Stomach (tissue), 9 donors: Measurements from ENCODE around the gene RASA3. TPM values are rescaled to one million over a fixed set of nuclear protein-coding genes. Genes with fewer than 3 reads are reported as not detected.

Experiments used
- DNase-seq, 2 donors: peaks; one replicate each; pipeline versions ENCODE4 v3.0.0 to v3.0.0-alpha.2; 2013 to 2019
- H3K27ac ChIP-seq, 5 donors: fragments of 200-600 bp in 4 of 5; sonication (generic) in 4 of 5; one replicate each; pipeline ENCODE4 v1.5.1; 2013 to 2019; ENCODE audit warnings: mild to moderate bottlenecking in 1 of 5, moderate library complexity in 1 of 5
- H3K27me3 ChIP-seq, 3 donors: fragments of 200-600 bp; sonication (generic); one replicate each; pipeline ENCODE4 v1.5.1; 2017 to 2019; ENCODE audit warnings: mixed run types in 1 of 3
- H3K36me3 ChIP-seq, 4 donors: fragments of 200-600 bp; sonication (generic); 1 replicate in 3 of 4; 2 replicates in 1 of 4; pipeline ENCODE4 v1.5.1; 2016 to 2019
- H3K4me1 ChIP-seq, 4 donors: fragments of 200-600 bp; sonication (generic); one replicate each; pipeline ENCODE4 v1.5.1; 2016 to 2019
- H3K4me3 ChIP-seq, 4 donors: fragments of 200-600 bp; sonication (generic) in 3 of 4; one replicate each; pipeline ENCODE4 v1.5.1; 2016 to 2019; ENCODE audit warnings: mild to moderate bottlenecking in 1 of 4
- H3K9me3 ChIP-seq, 4 donors: fragments of 200-600 bp; sonication (generic); one replicate each; pipeline ENCODE4 v1.5.1; 2016 to 2019
- CTCF ChIP-seq, 7 experiments: fragments of 450-650 bp in 4 of 7; fragments of 200-600 bp in 3 of 7; sonication (generic) in 3 of 7; IDR thresholded peaks; one replicate each; pipeline ENCODE4 v1.5.1; 2016 to 2019; ENCODE audit warnings: antibody characterized with exemption in 7 of 7, control low read depth in 2 of 7, mild to moderate bottlenecking in 1 of 7
- EP300 ChIP-seq: sonication (generic); formaldehyde crosslinking; IDR thresholded peaks from one replicate; pipeline ENCODE4 v1.6.1; 2017; ENCODE audit warnings: antibody characterized with exemption
- POLR2A ChIP-seq, 4 donors: fragments of 450-650 bp; IDR thresholded peaks; one replicate each; pipeline ENCODE4 v1.6.1; 2016; ENCODE audit warnings: antibody characterized with exemption in 4 of 4, control low read depth in 2 of 4, mild to moderate bottlenecking in 1 of 4, moderate library complexity in 1 of 4
- POLR2AphosphoS5 ChIP-seq, 3 donors: sonication (generic); formaldehyde crosslinking; IDR thresholded peaks; one replicate each; pipeline ENCODE4 v1.6.1; 2016; ENCODE audit warnings: antibody characterized with exemption in 3 of 3
- WGBS, 5 donors: extraction: QIAGEN DNeasy Blood & Tissue Kit in 3 of 5; methylation state at CpG; one replicate each; pipeline versions ENCODE4 v1.1.5 to v1.1.7; 2013 to 2018; 5-methylcytosine and 5-hydroxymethylcytosine counted together
- intact Hi-C: fragments of 100-400 bp; cut with DNase I; formaldehyde crosslinking; loops from one replicate; pipeline ENCODE4 v1.15.1; 2023; ENCODE audit warnings: low total_unique reads
- polyA plus RNA-seq, 3 donors: library from polyadenylated mRNA; stranded (reverse); fragments of 200-250 nt; gene quantifications; one replicate each; pipeline ENCODE4 v1.2.3, GENCODE V29; 2013
- total RNA-seq, 5 donors: library from RNA; depleted of rRNA; stranded (reverse); fragments of >200 nt; gene quantifications; one replicate each; pipeline versions ENCODE4 v1.1.0 to v1.2.3, GENCODE V29; 2014 to 2016
- donor health status: healthy with polysubstance abuse.
- donor health status: Bipolar disorder and iron deficiency.
- donor health status: healthy.

Gene RASA3
- total and polyA plus RNA-seq, 8 donors, result 3.7 to 22.3 (median 7.9) TPM

GRCh38 chr13:113950451-113951245, 181.8 kb downstream of the RASA3 start:
- peak overlapping the region in 1 of 5 donors; percentile 41 for H3K27ac ChIP-seq
- no peak for DNase-seq
- H3K27me3 ChIP-seq, result no peaks in the 10 kb centered on the region
- WGBS, 5 donors, result 44 to 67% (median 53%) methylated on average over 15 to 24 of the region's 24 CpGs
- peaks cover 10 to 28% (median 26%) of the 10 kb centered on the region in 4 donors for H3K4me1 ChIP-seq
- no peaks in the 10 kb centered on the region for H3K9me3 ChIP-seq
- H3K36me3 ChIP-seq, result peaks cover 8 to 26% (median 21%) of the 10 kb centered on the region in 4 donors
- peak overlapping the region in 2 of 4 donors; percentile 3 to 14 for H3K4me3 ChIP-seq
- intact Hi-C loops, result loop anchor here (5.0 kb wide), 1 partner anchor 277 kb away; no protein-coding TSS in a partner anchor
- TF ChIP-seq POLR2A (IDR thresholded peaks at IDR 0.05) (no peak), CTCF (IDR thresholded peaks at IDR 0.05) (no peak), POLR2AphosphoS5 (IDR thresholded peaks at IDR 0.05) (no peak), EP300 (no peak)

GRCh38 chr13:113949546-113949945, 182.9 kb downstream of the RASA3 start:
- Histone ChIP-seq H3K9me3 (no peaks in the 10 kb centered on the region), H3K36me3 (peaks cover 5 to 15% (median 13%) of the 10 kb centered on the region in 4 donors), H3K4me3 (no peak overlapping the region), H3K27me3 (no peaks in the 10 kb centered on the region), H3K4me1 (peaks cover 10 to 28% (median 26%) of the 10 kb centered on the region in 4 donors), H3K27ac (no peak overlapping the region)
- no peak for DNase-seq
- WGBS, 5 donors, result 70 to 81% (median 78%) methylated on average over 4 to 5 of the region's 5 CpGs
- intact Hi-C loops, result loop anchor here (10.0 kb wide), 1 partner anchor 135 kb away; no protein-coding TSS in a partner anchor
- TF ChIP-seq POLR2A (IDR thresholded peaks at IDR 0.05) (no peak), POLR2AphosphoS5 (IDR thresholded peaks at IDR 0.05) (no peak), EP300 (no peak), CTCF (IDR thresholded peaks at IDR 0.05) (no peak)

GRCh38 chr13:113948034-113948742, 184.2 kb downstream of the RASA3 start:
- Histone ChIP-seq H3K27ac (no peak overlapping the region), H3K9me3 (no peaks in the 10 kb centered on the region), H3K4me3 (no peak overlapping the region), H3K27me3 (peaks cover 0 to 5% (median 0%) of the 10 kb centered on the region in 3 donors), H3K36me3 (peaks cover 0 to 1% (median 0%) of the 10 kb centered on the region in 4 donors), H3K4me1 (peaks cover 10 to 28% (median 26%) of the 10 kb centered on the region in 4 donors)
- 58 to 72% (median 60%) methylated on average over 14 of the region's 14 CpGs for WGBS, 5 donors
- TF ChIP-seq CTCF (IDR thresholded peaks at IDR 0.05) (no peak), POLR2AphosphoS5 (IDR thresholded peaks at IDR 0.05) (no peak), POLR2A (IDR thresholded peaks at IDR 0.05) (no peak)
- intact Hi-C loops, result loop anchor here (10.0 kb wide), 1 partner anchor 133 kb away; no protein-coding TSS in a partner anchor
- DNase-seq, result no peak

GRCh38 chr13:113947311-113948033, 185.0 kb downstream of the RASA3 start:
- Histone ChIP-seq H3K27me3 (peaks cover 0 to 11% (median 0%) of the 10 kb centered on the region in 3 donors), H3K36me3 (no peaks in the 10 kb centered on the region), H3K27ac (no peak overlapping the region), H3K9me3 (no peaks in the 10 kb centered on the region), H3K4me3 (no peak overlapping the region), H3K4me1 (peaks cover 10 to 28% (median 26%) of the 10 kb centered on the region in 4 donors)
- intact Hi-C loops, result loop anchor here (10.0 kb wide), 1 partner anchor 133 kb away; no protein-coding TSS in a partner anchor
- WGBS, 5 donors, result 45 to 70% (median 62%) methylated on average over 11 to 17 of the region's 17 CpGs
- peak; percentile 66 to 74 for DNase-seq
- TF ChIP-seq EP300 (no peak), CTCF (IDR thresholded peaks at IDR 0.05) (peak in 5 of 7 experiments; percentile 42 to 68 (median 64)), POLR2AphosphoS5 (IDR thresholded peaks at IDR 0.05) (peak in 1 of 3 donors; percentile 40), POLR2A (IDR thresholded peaks at IDR 0.05) (no peak)
